MM.1S (cell line): ENCODE measurements around the gene PIK3R1.

Source experiments
- DNase-seq: peaks from one replicate; pipeline ENCODE4 v3.0.0-alpha.2; 2015
- H2AFZ ChIP-seq: fragments of 300-600 bp; sonication (generic); 2 replicates; pipeline ENCODE4 v1.6.0; 2016; ENCODE audit warnings: antibody characterized with exemption, low read length
- H3F3A ChIP-seq: fragments of 300-600 bp; sonication (generic); 2 replicates; pipeline ENCODE4 v1.6.1; 2016; ENCODE audit warnings: mild to moderate bottlenecking, antibody characterized with exemption, low read length, moderate library complexity, mixed read lengths; ENCODE audit not compliant: insufficient read depth
- H3K27ac ChIP-seq: fragments of 300-600 bp; sonication (generic); 2 replicates; pipeline ENCODE4 v1.5.1; 2016; ENCODE audit warnings: mild to moderate bottlenecking, low read length
- H3K27me3 ChIP-seq: fragments of 300-600 bp; sonication (generic); replicated peaks from 2 replicates; pipeline ENCODE4 v1.6.0; 2016; ENCODE audit warnings: low read length; ENCODE audit not compliant: insufficient read depth
- H3K36me3 ChIP-seq: fragments of 300-600 bp; sonication (generic); replicated peaks from 2 replicates; pipeline ENCODE4 v1.6.1; 2016; ENCODE audit warnings: mild to moderate bottlenecking, low read length, mixed read lengths; ENCODE audit not compliant: insufficient read depth
- H3K4me1 ChIP-seq: fragments of 300-600 bp; sonication (generic); 2 replicates; pipeline ENCODE4 v1.6.1; 2016; ENCODE audit warnings: low read length, mixed read lengths
- H3K4me2 ChIP-seq: fragments of 300-600 bp; sonication (generic); 2 replicates; pipeline ENCODE4 v1.6.0; 2016; ENCODE audit warnings: low read depth, low read length
- H3K4me3 ChIP-seq: fragments of 300-600 bp; sonication (generic); 2 replicates; pipeline ENCODE4 v1.5.1; 2016; ENCODE audit warnings: low read length, mixed read lengths
- H3K79me2 ChIP-seq: fragments of 300-600 bp; sonication (generic); 2 replicates; pipeline ENCODE4 v1.6.1; 2016; ENCODE audit warnings: mixed run types, low read length, mixed read lengths
- H3K9ac ChIP-seq: fragments of 300-600 bp; sonication (generic); 2 replicates; pipeline ENCODE4 v1.6.1; 2016; ENCODE audit warnings: low read length, mixed read lengths
- H3K9me2 ChIP-seq: fragments of 300-600 bp; sonication (generic); replicated peaks from 2 replicates; pipeline ENCODE4 v1.6.1; 2016; ENCODE audit warnings: mild to moderate bottlenecking, low read length, mixed read lengths; ENCODE audit not compliant: insufficient read depth
- H3K9me3 ChIP-seq: fragments of 300-600 bp; sonication (generic); replicated peaks from 2 replicates; pipeline ENCODE4 v1.6.1; 2016; ENCODE audit warnings: mild to moderate bottlenecking, low read length, mixed read lengths; ENCODE audit not compliant: insufficient read depth
- H4K20me1 ChIP-seq: fragments of 300-600 bp; sonication (generic); 2 replicates; pipeline ENCODE4 v1.6.1; 2016; ENCODE audit warnings: mild to moderate bottlenecking, low read length, moderate library complexity, mixed read lengths; ENCODE audit not compliant: insufficient read depth
- EZH2 ChIP-seq: fragments of 300-600 bp; sonication (generic); optimal IDR thresholded peaks from 2 replicates; pipeline ENCODE3; 2017; ENCODE audit warnings: low read depth, mild to moderate bottlenecking, antibody characterized with exemption, low read length, mixed read lengths
- EZH2phosphoT487 ChIP-seq: fragments of 300-600 bp; sonication (generic); IDR thresholded peaks from 2 replicates; pipeline ENCODE4 v1.6.1; 2018; ENCODE audit warnings: antibody characterized with exemption, low read length
- TF ChIP-seq, protein P1 (sequence below): fragments of 300-600 bp; sonication (generic); IDR thresholded peaks from 2 replicates; pipeline ENCODE4 v1.5.1; 2016; ENCODE audit warnings: antibody characterized with exemption, low read length, mixed read lengths

Gene PIK3R1

GRCh38 chr5:68189613-68190012 is 25.9 kb upstream of the PIK3R1 start:
- no peaks in the 10 kb centered on the region for H3K4me1 ChIP-seq
- H3F3A ChIP-seq, result no peaks in the 10 kb centered on the region
- no peak overlapping the region for H3K4me2 ChIP-seq
- H3K9me3 ChIP-seq, result no peaks in the 10 kb centered on the region
- H3K27ac ChIP-seq, result no peak overlapping the region
- no peaks in the 10 kb centered on the region for H3K27me3 ChIP-seq
- H3K9ac ChIP-seq, result no peak overlapping the region
- no peaks in the 10 kb centered on the region for H4K20me1 ChIP-seq
- no peak overlapping the region for H2AFZ ChIP-seq
- no peaks in the 10 kb centered on the region for H3K9me2 ChIP-seq
- no peak for DNase-seq
- no peak overlapping the region for H3K4me3 ChIP-seq
- H3K36me3 ChIP-seq, result no peaks in the 10 kb centered on the region
- TF ChIP-seq EZH2 (no peak), EZH2phosphoT487 (no peak)
- TF ChIP-seq, protein P1, sequence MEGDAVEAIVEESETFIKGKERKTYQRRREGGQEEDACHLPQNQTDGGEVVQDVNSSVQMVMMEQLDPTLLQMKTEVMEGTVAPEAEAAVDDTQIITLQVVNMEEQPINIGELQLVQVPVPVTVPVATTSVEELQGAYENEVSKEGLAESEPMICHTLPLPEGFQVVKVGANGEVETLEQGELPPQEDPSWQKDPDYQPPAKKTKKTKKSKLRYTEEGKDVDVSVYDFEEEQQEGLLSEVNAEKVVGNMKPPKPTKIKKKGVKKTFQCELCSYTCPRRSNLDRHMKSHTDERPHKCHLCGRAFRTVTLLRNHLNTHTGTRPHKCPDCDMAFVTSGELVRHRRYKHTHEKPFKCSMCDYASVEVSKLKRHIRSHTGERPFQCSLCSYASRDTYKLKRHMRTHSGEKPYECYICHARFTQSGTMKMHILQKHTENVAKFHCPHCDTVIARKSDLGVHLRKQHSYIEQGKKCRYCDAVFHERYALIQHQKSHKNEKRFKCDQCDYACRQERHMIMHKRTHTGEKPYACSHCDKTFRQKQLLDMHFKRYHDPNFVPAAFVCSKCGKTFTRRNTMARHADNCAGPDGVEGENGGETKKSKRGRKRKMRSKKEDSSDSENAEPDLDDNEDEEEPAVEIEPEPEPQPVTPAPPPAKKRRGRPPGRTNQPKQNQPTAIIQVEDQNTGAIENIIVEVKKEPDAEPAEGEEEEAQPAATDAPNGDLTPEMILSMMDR, result no peak
- H3K79me2 ChIP-seq, result no peaks in the 10 kb centered on the region

- H3K27ac ChIP-seq, result no peak overlapping the region
- H3K9ac ChIP-seq, result no peak overlapping the region
- no peak overlapping the region for H3K4me2 ChIP-seq
- no peaks in the 10 kb centered on the region for H3F3A ChIP-seq
- no peaks in the 10 kb centered on the region for H3K4me1 ChIP-seq
- no peaks in the 10 kb centered on the region for H3K27me3 ChIP-seq
- no peaks in the 10 kb centered on the region for H4K20me1 ChIP-seq
- no peaks in the 10 kb centered on the region for H3K79me2 ChIP-seq
- TF ChIP-seq EZH2phosphoT487, result no peak
- TF ChIP-seq, protein P1, result no peak
- TF ChIP-seq EZH2, result no peak
- no peaks in the 10 kb centered on the region for H3K9me3 ChIP-seq
- no peaks in the 10 kb centered on the region for H3K9me2 ChIP-seq
- H3K4me3 ChIP-seq, result no peak overlapping the region
- no peak for DNase-seq
- no peak overlapping the region for H2AFZ ChIP-seq
- H3K36me3 ChIP-seq, result no peaks in the 10 kb centered on the region
Measured at GRCh38 chr5:68190619-68191018, 24.9 kb upstream of the PIK3R1 start.

- Histone ChIP-seq H3K9me3 (no peaks in the 10 kb centered on the region), H3K4me1 (no peaks in the 10 kb centered on the region), H3K9me2 (no peaks in the 10 kb centered on the region), H4K20me1 (no peaks in the 10 kb centered on the region), H3K27ac (no peak overlapping the region), H2AFZ (no peak overlapping the region), H3K4me2 (no peak overlapping the region), H3F3A (no peaks in the 10 kb centered on the region), H3K79me2 (no peaks in the 10 kb centered on the region), H3K36me3 (no peaks in the 10 kb centered on the region), H3K9ac (no peak overlapping the region), H3K4me3 (no peak overlapping the region), H3K27me3 (no peaks in the 10 kb centered on the region)
- TF ChIP-seq EZH2 (no peak), EZH2phosphoT487 (no peak)
- TF ChIP-seq, protein P1, result no peak
- DNase-seq, result no peak
Measured at GRCh38 chr5:68191083-68191791, 24.3 kb upstream of the PIK3R1 start.
